Activated CD8-positive, alpha-beta memory T cell treated with anti-CD3 and anti-CD28 coated beads, Interleukin-2, amount 50 U/mL, for 24 hours (primary cell): ENCODE measurements around the gene COQ8B.

Source experiments
- DNase-seq: peaks from one replicate; pipeline ENCODE4 v3.0.0-alpha.2; 2020; ENCODE audit errors: extremely low read depth

COQ8B gene

GRCh38 chr19:40717880-40718773 is 1.4 kb upstream of the COQ8B start:
- no peak for DNase-seq

GRCh38 chr19:40717325-40717879 is 716 bp upstream of the COQ8B start:
- no peak for DNase-seq

GRCh38 chr19:40716031-40716481 is 630 bp downstream of the COQ8B start:
- DNase-seq, result peak; percentile 53

- peak; percentile 84 for DNase-seq
Observed at GRCh38 chr19:40714441-40715299, 2.0 kb downstream of the COQ8B start.

- no peak for DNase-seq
Observed at GRCh38 chr19:40713939-40714338, 2.7 kb downstream of the COQ8B start.

- DNase-seq, result no peak
Observed at GRCh38 chr19:40709817-40710216, 6.9 kb downstream of the COQ8B start.

GRCh38 chr19:40707615-40708014 is 9.1 kb downstream of the COQ8B start:
- no peak for DNase-seq

GRCh38 chr19:40705950-40706619 is 10.6 kb downstream of the COQ8B start:
- DNase-seq, result no peak

GRCh38 chr19:40705362-40705651 is 11.4 kb downstream of the COQ8B start:
- DNase-seq, result no peak

- DNase-seq, result no peak
Observed at GRCh38 chr19:40704491-40705361, 12.0 kb downstream of the COQ8B start.

GRCh38 chr19:40703029-40703755 is 13.5 kb downstream of the COQ8B start:
- DNase-seq, result no peak

- no peak for DNase-seq
Observed at GRCh38 chr19:40702337-40703012, 14.2 kb downstream of the COQ8B start.

- no peak for DNase-seq
Observed at GRCh38 chr19:40701758-40702157, 14.9 kb downstream of the COQ8B start.

- no peak for DNase-seq
Observed at GRCh38 chr19:40700083-40700482, 16.6 kb downstream of the COQ8B start.

- no peak for DNase-seq
Observed at GRCh38 chr19:40697007-40697406, 19.7 kb downstream of the COQ8B start.

GRCh38 chr19:40695881-40696280 is 20.8 kb downstream of the COQ8B start:
- no peak for DNase-seq

GRCh38 chr19:40693896-40694295 is 22.8 kb downstream of the COQ8B start:
- DNase-seq, result no peak

GRCh38 chr19:40693150-40693788 is 23.4 kb downstream of the COQ8B start:
- DNase-seq, result no peak

GRCh38 chr19:40692212-40692551 is 24.5 kb downstream of the COQ8B start:
- DNase-seq, result no peak
